Measurements from ENCODE around the gene FBXO36.

FBXO36 gene

DNA sequence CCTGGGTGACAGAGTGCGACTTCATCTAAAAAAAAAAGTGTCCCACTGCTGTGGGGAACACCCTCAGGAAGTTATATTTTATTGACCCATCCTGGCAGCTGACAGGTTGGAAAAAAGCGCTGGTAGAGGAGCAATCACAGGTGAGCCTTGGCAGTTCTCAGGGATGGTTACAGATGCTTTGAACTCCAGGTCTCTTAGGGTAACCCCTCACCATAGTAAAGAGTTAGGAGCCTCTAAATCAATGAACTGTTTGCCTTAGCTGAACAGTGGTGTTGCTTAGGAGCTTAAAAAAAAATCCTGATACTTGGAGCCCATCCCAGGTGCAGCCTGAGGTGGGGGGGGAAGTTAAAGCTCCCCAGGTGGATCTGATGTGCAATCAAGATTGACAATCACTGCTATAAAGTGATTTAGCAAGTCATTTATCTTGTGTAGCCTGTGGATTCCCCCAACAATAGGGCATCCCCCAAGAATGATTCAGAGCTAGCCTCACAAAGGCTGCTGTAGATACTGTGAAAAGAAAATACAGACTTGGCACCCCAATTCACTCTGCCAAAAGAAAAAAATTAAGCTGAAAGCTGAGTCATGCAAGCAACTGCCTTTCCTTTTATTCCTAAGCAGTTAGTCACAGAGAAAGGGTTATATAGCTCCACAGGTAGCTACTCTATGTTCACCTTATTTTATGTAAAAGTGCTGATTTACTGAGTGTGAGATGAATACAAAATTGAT, 131.6 kb downstream of the FBXO36 start:
- no peak for DNase-seq

DNA sequence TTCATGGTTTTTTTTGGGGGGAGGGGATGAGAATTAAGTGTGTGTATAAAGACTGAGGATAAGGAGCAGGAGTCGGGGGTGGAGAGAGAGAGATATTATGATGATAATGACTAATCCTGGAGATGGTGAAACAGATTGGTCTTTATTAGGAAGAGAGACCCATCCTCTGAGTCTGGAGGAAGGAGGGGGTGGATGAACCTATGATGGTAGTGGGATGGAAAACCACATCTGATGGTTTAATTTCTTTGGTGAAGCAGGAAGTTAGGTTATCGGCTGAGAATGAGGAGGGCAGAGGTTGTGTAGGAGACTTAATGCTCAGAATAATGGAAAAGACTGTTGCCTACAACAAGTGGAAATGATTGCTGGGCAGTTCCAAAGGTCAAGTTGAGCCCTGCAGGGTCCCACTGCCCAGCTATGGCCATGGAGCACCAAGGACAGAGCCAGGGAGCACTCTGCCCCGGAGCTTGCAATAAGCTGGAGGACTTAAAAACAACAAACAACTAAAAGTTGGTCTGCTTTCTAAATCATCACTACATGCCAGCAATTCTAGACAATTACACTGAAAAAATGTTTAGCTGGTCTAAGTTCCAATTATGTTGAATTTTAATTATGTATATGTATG, 138.5 kb downstream of the FBXO36 start:
- no peak for DNase-seq

Measured in eye (tissue), 1 donor.